GM19452 (cell line): ENCODE measurements around the gene PAM.

Experiments used
- ATAC-seq: cut with Tn5 transposase; IDR thresholded peaks from one replicate; pipeline ENCODE4 v1.9.1; 2021; ENCODE audit not compliant: unreplicated experiment

The PAM gene

GRCh38 chr5:102777099-102777498, 22.0 kb downstream of the PAM start:
- no peak for ATAC-seq

GRCh38 chr5:102778478-102778877, 23.4 kb downstream of the PAM start:
- ATAC-seq = no peak

GRCh38 chr5:102781359-102781758, 26.3 kb downstream of the PAM start:
- no peak for ATAC-seq

GRCh38 chr5:102781786-102782185, 26.7 kb downstream of the PAM start:
- no peak for ATAC-seq

- no peak for ATAC-seq
Observed at GRCh38 chr5:102782217-102782872, 27.2 kb downstream of the PAM start.

- no peak for ATAC-seq
Observed at GRCh38 chr5:102787134-102787533, 32.0 kb downstream of the PAM start.

GRCh38 chr5:102788788-102789187, 33.7 kb downstream of the PAM start:
- ATAC-seq = no peak

- ATAC-seq = no peak
Observed at GRCh38 chr5:102789469-102789868, 34.4 kb downstream of the PAM start.

GRCh38 chr5:102790748-102791147, 35.6 kb downstream of the PAM start:
- ATAC-seq = no peak

GRCh38 chr5:102792705-102793104, 37.6 kb downstream of the PAM start:
- ATAC-seq = no peak

- ATAC-seq = no peak
Observed at GRCh38 chr5:102794047-102794446, 38.9 kb downstream of the PAM start.

GRCh38 chr5:102794677-102795331, 39.7 kb downstream of the PAM start:
- no peak for ATAC-seq

- no peak for ATAC-seq
Observed at GRCh38 chr5:102795526-102795925, 40.4 kb downstream of the PAM start.

- no peak for ATAC-seq
Observed at GRCh38 chr5:102796009-102796408, 40.9 kb downstream of the PAM start.

GRCh38 chr5:102796498-102796897, 41.4 kb downstream of the PAM start:
- ATAC-seq = no peak

- no peak for ATAC-seq
Observed at GRCh38 chr5:102797322-102797884, 42.3 kb downstream of the PAM start.

GRCh38 chr5:102798104-102798785, 43.1 kb downstream of the PAM start:
- no peak for ATAC-seq

GRCh38 chr5:102799017-102799416, 43.9 kb downstream of the PAM start:
- no peak for ATAC-seq

- ATAC-seq = no peak
Observed at GRCh38 chr5:102800427-102800826, 45.3 kb downstream of the PAM start.

- peak; percentile 78 for ATAC-seq
Observed at GRCh38 chr5:102801371-102801770, 46.3 kb downstream of the PAM start.

GRCh38 chr5:102802708-102803458, 47.8 kb downstream of the PAM start:
- ATAC-seq = no peak
